Measurements from ENCODE around the gene CARD19. TPM values are rescaled to one million over a fixed set of nuclear protein-coding genes. Genes with fewer than 3 reads are reported as not detected.

Gene CARD19
- total RNA-seq, 1 experiment from 2014 or later: 54.5 TPM

GRCh38 chr9:93133681-93134014, 37.6 kb downstream of the CARD19 start:
- Histone ChIP-seq H3K4me2 (ENCODE audit: low read length) (peak overlapping the region; percentile 100), H4K20me1 (ENCODE audit: insufficient read depth) (no peaks in the 10 kb centered on the region), H3K9me3 (ENCODE audit: control insufficient read depth in 1 of 2, insufficient read depth in 1 of 2, low read depth in 1 of 2, low read length in 2 of 2) (no peaks in the 10 kb centered on the region), H3K4me3 (replicated peaks in 1 of 2; ENCODE audit: low read depth in 1 of 2, low read length in 2 of 2) (peak overlapping the region; percentile 73 to 87), H2AFZ (ENCODE audit: low read depth, low read length, poor library complexity, severe bottlenecking) (no peak overlapping the region), H3K27ac (ENCODE audit: low read depth, low read length) (peak overlapping the region; percentile 83), H3K27me3 (ENCODE audit: insufficient read depth, low read length) (no peaks in the 10 kb centered on the region), H3K36me3 (ENCODE audit: control insufficient read depth in 1 of 2, insufficient read depth in 2 of 2, low read length in 2 of 2) (no peaks in the 10 kb centered on the region), H3K9me2 (ENCODE audit: insufficient read depth) (no peaks in the 10 kb centered on the region), H3K4me1 (ENCODE audit: control insufficient read depth in 1 of 2, insufficient read depth in 2 of 2, low read length in 2 of 2) (peaks cover 17 to 25% of the 10 kb centered on the region in 2 experiments), H3K79me2 (ENCODE audit: insufficient read depth, low read length) (peaks cover 22% of the 10 kb centered on the region; the same call in 1 of the 2 replicates), H3K9ac (ENCODE audit: low read length) (peak overlapping the region; percentile 87)
- peak; percentile 54 for ATAC-seq
- DNase-seq (ENCODE audit: low read depth, low spot score): no peak
- TF ChIP-seq TCF7L2 (IDR thresholded peaks at IDR 0.05; ENCODE audit: borderline replicate concordance, extremely low read depth, insufficient read depth, insufficient read length) (no peak), SIN3A (IDR thresholded peaks at IDR 0.05; ENCODE audit: low read depth) (no peak), EZH2phosphoT487 (IDR thresholded peaks at IDR 0.05; ENCODE audit: borderline replicate concordance) (no peak), POLR2AphosphoS5 (IDR thresholded peaks at IDR 0.05; ENCODE audit: low read depth, low read length) (no peak), FOSL1 (IDR thresholded peaks at IDR 0.05; ENCODE audit: low read depth) (no peak), ZBTB33 (IDR thresholded peaks at IDR 0.05; ENCODE audit: extremely low read depth, insufficient replicate concordance, low read length) (no peak)
- ChIA-PET RAD21 (ENCODE audit: low non-redundant PET in 1 of 2, low total read pairs in 2 of 2, uncharacterized antibody in 2 of 2, unreplicated experiment in 2 of 2) (no interaction called here), POLR2A (interaction anchor here (0.9 to 1.6 kb wide), 6 partner anchors 8 to 35 kb away, joined by 3 to 7 read pairs (median 3); no protein-coding TSS in a partner anchor), CTCF (interaction anchor here (0.9 to 1.0 kb wide), 2 partner anchors 14 to 25 kb away, joined by 3 to 4 read pairs; no protein-coding TSS in a partner anchor)
- BruUV-seq (replicated peaks): no TSS peak
- intact Hi-C loops (cut with micrococcal nuclease): no loop called here
